Lower leg skin (tissue), 4 donors: ENCODE data around the gene WDR75. TPM values are rescaled to one million over a fixed set of nuclear protein-coding genes. Genes with fewer than 3 reads are reported as not detected.

ENCODE experiments used
- DNase-seq, 2 donors: peaks; one replicate each; pipeline ENCODE4 v3.0.0-alpha.2; 2019; ENCODE audit warnings: low spot score in 2 of 2
- H3K4me3 ChIP-seq: fragments of 200-600 bp; sonication (generic); 2 replicates; pipeline ENCODE4 v1.5.1; 2017; ENCODE audit warnings: mild to moderate bottlenecking, low read depth; ENCODE audit not compliant: poor library complexity, severe bottlenecking
- CTCF ChIP-seq, 3 donors: fragments of 450-650 bp; IDR thresholded peaks; one replicate each; pipeline ENCODE4 v1.5.1; 2016; ENCODE audit warnings: antibody characterized with exemption in 3 of 3, mild to moderate bottlenecking in 3 of 3, moderate library complexity in 2 of 3
- POLR2A ChIP-seq, 2 donors: fragments of 450-650 bp; IDR thresholded peaks; one replicate each; pipeline ENCODE4 v1.6.1; 2016 to 2017; ENCODE audit warnings: antibody characterized with exemption in 2 of 2, mild to moderate bottlenecking in 1 of 2, moderate library complexity in 1 of 2
- WGBS, 2 donors: methylation state at CpG; one replicate each; pipeline ENCODE4 v1.1.5; 2018; 5-methylcytosine and 5-hydroxymethylcytosine counted together
- intact Hi-C: fragments of 100-400 bp; cut with DNase I; formaldehyde crosslinking; loops from one replicate; pipeline ENCODE4 v1.15.0; 2023; ENCODE audit warnings: low total_unique reads
- total RNA-seq, 4 donors: library from RNA; depleted of rRNA; stranded (reverse); fragments of >200 nt; gene quantifications; one replicate each; pipeline ENCODE4 v1.1.0, GENCODE V29; 2016

Gene WDR75
- 10 to 100 TPM; 20.8 to 38.1 (median 26.4) TPM for total RNA-seq

GRCh38 chr2:189440947-189441708, at the start of gene WDR75:
TSS of gene WDR75 (plus strand) at chr2:189441474. CDS start at chr2:189441493, 19 bp downstream.
- H3K4me3 ChIP-seq = peak within 1 kb of the TSS; percentile 79
- 0 to 1% methylated on average over 35 to 48 of the region's 48 CpGs for WGBS, 2 donors
- intact Hi-C loops = no loop called here
- DNase-seq = peak; percentile 93 to 98
- TF ChIP-seq POLR2A (IDR thresholded peaks at IDR 0.05) (peak in 1 of 2 donors; percentile 36), CTCF (IDR thresholded peaks at IDR 0.05) (no peak)

GRCh38 chr2:189393440-189394111, 47.7 kb upstream of the WDR75 start:
- DNase-seq = no peak
- intact Hi-C loops = no loop called here
- TF ChIP-seq POLR2A (IDR thresholded peaks at IDR 0.05) = no peak
- no peak for TF ChIP-seq CTCF (IDR thresholded peaks at IDR 0.05)
- WGBS, 2 donors = 33 to 65% methylated on average over 2 of the region's 2 CpGs
- H3K4me3 ChIP-seq = no peak overlapping the region

GRCh38 chr2:189394525-189394924, 46.7 kb upstream of the WDR75 start:
- DNase-seq = no peak
- no peak overlapping the region for H3K4me3 ChIP-seq
- intact Hi-C loops = no loop called here
- TF ChIP-seq POLR2A (IDR thresholded peaks at IDR 0.05) (no peak), CTCF (IDR thresholded peaks at IDR 0.05) (no peak)

- H3K4me3 ChIP-seq = no peak overlapping the region
- no peak for DNase-seq
- WGBS, 2 donors = 69 to 76% methylated on average over 5 of the region's 5 CpGs
- intact Hi-C loops = no loop called here
- TF ChIP-seq POLR2A (IDR thresholded peaks at IDR 0.05) (no peak), CTCF (IDR thresholded peaks at IDR 0.05) (no peak)
These were observed 38.3 kb upstream of the WDR75 start for GRCh38 chr2:189402932-189403331.

GRCh38 chr2:189406586-189407233, 34.6 kb upstream of the WDR75 start:
- H3K4me3 ChIP-seq = no peak overlapping the region
- TF ChIP-seq POLR2A (IDR thresholded peaks at IDR 0.05) (no peak), CTCF (IDR thresholded peaks at IDR 0.05) (no peak)
- intact Hi-C loops = no loop called here
- 48 to 80% methylated on average over 1 of the region's 1 CpG for WGBS, 2 donors
- DNase-seq = no peak
